HFF-Myc (cell line): Measurements from ENCODE around the gene NFE2L1.

Experiments used
- DNase-seq: peaks from one replicate; pipeline ENCODE4 v3.0.0-alpha.2; 2011; ENCODE audit warnings: low read depth; ENCODE audit errors: extremely low read depth
- H3K4me3 ChIP-seq: replicated peaks from 2 replicates; pipeline ENCODE4 v1.5.1; 2011; ENCODE audit warnings: low read depth, mild to moderate bottlenecking, control low read depth, low read length
- CTCF ChIP-seq: IDR thresholded peaks from 2 replicates; pipeline ENCODE4 v1.5.1; 2012; ENCODE audit warnings: mild to moderate bottlenecking, low read depth, low read length, control low read depth; ENCODE audit errors: missing control alignments

Gene NFE2L1

DNA sequence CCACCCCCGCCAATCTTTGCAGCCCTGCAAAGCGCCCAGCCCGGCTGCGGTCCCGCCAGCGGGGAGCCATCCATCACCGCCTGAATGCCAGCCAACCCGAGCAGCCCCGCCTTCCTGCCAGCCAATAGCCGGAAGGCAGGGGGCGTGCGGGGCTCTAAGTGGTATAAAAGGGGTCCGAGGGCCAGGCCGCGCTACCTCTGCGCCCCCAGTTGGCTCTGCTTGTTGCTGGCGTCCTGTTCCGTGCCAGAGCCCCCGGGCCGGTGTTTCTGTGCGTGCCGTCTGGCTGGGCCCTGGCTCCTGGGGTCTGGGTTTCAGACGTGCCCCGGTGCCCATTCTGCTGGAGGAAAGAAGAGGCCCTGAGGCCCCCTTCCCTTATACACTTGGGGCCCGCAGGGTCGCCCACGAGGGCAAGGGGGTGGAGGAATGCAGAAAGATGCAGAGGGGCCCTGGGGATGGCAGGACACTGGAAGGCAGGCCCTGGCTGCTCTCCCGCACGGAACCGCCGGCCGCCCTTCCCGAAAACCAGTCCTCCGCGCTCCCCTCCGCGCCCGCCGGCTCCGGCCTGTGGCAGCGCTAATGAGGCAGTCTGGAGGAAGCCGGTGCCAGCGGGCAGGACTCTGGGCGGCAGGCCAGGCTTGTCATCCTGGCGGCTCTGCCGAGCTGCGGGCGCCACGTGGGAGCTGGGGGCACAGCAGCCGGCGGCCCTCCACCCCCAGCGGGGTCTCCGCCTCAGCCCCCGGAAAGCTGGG lies 24.6 kb upstream of the NFE2L1 start:
- H3K4me3 ChIP-seq = peak overlapping the region; percentile 34
- DNase-seq = no peak
- no peak for TF ChIP-seq CTCF

DNA sequence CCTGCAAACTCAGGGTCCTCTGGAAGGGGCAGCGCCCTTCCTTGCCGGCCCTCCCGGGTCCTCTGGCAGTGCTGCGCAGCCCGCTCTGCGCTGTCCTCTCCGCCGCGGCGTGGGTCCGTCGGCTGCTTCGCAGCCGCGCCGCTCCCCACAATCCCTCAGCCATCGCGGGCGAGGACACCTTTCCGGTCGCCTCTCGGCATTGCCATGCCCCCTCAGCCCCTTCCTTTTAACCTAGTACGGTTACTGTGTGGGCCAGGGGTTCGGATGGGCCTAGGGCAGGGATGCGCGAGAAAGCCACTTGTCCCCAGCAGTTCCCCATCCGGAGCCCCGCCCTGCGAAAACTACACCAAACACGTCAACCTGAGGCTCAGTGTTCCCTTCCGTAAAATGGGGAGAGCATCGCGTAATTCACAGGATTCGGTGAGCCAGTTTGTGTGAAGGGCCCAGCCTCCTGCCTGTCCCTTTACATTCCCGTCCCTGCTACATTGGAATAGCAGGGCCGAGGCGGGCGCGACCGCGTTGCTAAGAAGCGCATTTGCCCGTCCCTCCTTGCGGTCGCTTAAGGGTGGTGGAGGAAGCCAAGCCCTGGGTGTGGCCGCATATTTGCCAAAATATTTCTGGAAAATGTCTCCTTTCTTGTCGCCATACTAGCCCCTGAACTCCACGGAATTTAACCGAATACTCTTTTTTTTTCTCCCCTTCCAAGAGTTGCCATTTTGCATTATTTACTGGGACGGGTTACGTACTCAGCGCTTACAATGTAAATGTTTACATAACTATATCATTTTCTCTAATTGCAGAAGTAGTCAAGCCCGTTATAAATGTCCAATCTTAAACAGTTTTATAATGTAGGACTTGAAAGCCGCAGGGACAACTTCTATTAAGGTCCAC lies 23.8 kb upstream of the NFE2L1 start:
- peak overlapping the region; percentile 34 for H3K4me3 ChIP-seq
- no peak for DNase-seq
- TF ChIP-seq CTCF = no peak

- TF ChIP-seq CTCF = peak; percentile 69
- DNase-seq = peak; percentile 89
- H3K4me3 ChIP-seq = peak overlapping the region; percentile 51
Measured at GRCh38 chr17:48025040-48025903, 22.9 kb upstream of the NFE2L1 start.

DNA sequence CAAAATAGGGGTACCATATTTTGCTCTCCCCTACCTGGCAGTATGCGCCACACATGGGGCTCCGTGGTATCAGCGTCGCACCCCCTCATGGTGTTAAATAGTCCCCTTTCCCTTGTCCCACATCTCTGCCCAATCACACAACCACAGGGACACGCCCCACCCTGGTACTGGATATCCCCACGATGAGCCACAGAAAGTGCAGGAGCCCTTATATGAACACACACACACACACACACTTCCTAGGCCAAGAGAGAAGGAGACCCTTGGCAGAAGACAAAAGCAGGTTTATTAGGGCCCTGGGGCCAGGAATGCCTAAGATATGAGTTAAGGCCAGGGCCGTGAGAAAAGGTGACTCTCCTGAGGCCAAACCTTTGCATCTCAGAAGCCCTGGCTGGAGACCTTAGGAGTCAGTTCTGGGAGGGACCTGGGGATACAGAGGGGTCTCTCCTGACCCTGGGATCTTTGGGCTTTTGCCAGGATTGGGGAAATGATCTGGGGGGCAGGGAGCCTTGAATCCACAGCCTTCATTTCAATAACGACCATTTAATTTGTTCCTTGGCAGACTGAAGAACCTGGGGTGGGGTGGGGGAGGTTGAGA lies 22.2 kb upstream of the NFE2L1 start:
- TF ChIP-seq CTCF = no peak
- peak overlapping the region; percentile 51 for H3K4me3 ChIP-seq
- DNase-seq = no peak

DNA sequence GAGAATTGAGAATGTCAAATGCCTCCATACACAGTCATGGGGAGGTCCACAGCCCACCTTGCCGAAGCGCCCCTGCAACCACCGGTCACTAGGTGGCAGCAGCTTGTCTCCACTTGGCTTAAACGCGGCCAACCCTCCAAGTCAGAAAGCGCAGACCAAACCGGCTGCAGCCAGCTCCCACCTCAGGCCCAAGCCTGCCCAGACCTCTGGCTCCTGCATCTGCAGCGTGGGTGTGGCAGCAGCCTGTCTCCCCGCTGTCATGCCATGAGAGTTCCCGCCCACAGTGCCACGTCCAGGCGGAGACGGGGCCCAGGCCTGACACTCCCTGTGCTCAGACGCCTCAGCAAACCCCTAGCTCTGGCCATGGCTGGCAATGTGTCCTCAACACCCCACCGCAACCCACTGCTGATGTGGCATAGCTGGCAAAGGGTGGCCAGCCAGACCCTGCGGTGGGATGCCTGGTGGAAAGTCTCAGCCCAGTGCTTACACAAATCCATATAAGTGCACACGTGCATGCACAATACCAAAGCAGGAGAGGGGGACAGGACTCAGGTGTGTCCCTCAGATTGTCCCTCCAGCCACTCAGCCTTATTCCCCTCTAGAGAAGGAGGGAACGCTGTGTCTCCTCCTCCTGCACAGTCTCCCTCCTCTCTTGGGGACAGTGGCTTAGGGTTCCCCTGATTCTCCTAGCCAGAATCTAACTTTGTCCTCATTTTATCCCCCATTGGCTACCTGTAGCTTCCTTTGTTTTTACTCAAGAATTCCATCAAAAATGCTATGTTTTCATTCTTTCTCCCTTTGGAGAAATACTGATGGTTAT lies 21.4 kb upstream of the NFE2L1 start:
- H3K4me3 ChIP-seq = no peak overlapping the region
- peak; percentile 95 for TF ChIP-seq CTCF
- DNase-seq = peak; percentile 84
